ENCODE results near the gene FYTTD1. TPM values are rescaled to one million over a fixed set of nuclear protein-coding genes. Genes with fewer than 3 reads are reported as not detected.

FYTTD1 gene
- total and polyA plus RNA-seq, 8 donors: 8.3 to 37.9 (median 28.0) TPM

GRCh38 chr3:197733042-197733441 is 16.6 kb upstream of the FYTTD1 start:
- TF ChIP-seq, protein P1, sequence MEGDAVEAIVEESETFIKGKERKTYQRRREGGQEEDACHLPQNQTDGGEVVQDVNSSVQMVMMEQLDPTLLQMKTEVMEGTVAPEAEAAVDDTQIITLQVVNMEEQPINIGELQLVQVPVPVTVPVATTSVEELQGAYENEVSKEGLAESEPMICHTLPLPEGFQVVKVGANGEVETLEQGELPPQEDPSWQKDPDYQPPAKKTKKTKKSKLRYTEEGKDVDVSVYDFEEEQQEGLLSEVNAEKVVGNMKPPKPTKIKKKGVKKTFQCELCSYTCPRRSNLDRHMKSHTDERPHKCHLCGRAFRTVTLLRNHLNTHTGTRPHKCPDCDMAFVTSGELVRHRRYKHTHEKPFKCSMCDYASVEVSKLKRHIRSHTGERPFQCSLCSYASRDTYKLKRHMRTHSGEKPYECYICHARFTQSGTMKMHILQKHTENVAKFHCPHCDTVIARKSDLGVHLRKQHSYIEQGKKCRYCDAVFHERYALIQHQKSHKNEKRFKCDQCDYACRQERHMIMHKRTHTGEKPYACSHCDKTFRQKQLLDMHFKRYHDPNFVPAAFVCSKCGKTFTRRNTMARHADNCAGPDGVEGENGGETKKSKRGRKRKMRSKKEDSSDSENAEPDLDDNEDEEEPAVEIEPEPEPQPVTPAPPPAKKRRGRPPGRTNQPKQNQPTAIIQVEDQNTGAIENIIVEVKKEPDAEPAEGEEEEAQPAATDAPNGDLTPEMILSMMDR (IDR thresholded peaks at IDR 0.05): no peak
- no peaks in the 10 kb centered on the region for H3K9me3 ChIP-seq
- H3K27ac ChIP-seq: no peak overlapping the region
- FAIRE-seq (no peak), DNase-seq (no peak), ATAC-seq (no peak)
- H3K36me3 ChIP-seq: no peaks in the 10 kb centered on the region
- peaks cover 0 to 5% (median 0%) of the 10 kb centered on the region in 3 donors for H3K4me1 ChIP-seq
- intact Hi-C loops (cut with DNase I): no loop called here
- H3K27me3 ChIP-seq: no peaks in the 10 kb centered on the region
- 91 to 94% methylated on average over 4 of the region's 4 CpGs for WGBS, 2 donors
- no peak overlapping the region for H3K4me3 ChIP-seq

DNA sequence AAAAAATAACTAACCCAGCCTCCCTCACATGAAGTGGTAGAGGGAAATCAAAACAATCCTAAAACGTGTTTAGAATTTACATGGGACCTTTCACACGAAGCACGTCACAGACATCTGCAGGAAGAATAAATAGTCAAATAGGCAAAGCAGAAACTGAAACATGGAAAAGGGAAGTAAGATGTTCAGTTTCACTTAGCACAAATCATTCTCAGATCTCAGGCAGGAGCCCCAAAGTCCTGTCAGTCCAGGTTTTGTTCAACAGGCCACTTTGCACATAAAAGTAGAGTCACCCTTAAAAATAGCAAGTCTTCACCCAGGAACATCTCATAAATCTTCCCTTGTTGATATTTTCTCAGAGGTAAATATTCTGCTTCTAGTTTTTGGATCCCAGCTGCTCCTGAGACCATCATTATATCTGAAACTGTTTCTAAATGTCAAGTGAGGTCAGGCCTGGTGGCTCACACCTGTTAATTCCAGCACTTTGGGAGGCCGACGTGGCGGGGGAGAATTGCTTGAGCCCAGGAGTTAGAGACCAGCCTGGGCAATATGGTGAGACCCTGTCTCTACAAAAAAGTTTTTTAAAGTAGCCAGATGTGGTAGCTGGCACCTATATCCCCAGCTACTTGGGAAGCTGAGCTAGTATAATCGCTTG is 14.9 kb upstream of the FYTTD1 start:
- Histone ChIP-seq H3K4me1 (peaks cover 0 to 5% (median 0%) of the 10 kb centered on the region in 3 donors), H3K36me3 (no peaks in the 10 kb centered on the region), H3K27me3 (no peaks in the 10 kb centered on the region), H3K4me3 (no peak overlapping the region), H3K27ac (peak overlapping the region in 1 of 4 donors; percentile 27), H3K9me3 (no peaks in the 10 kb centered on the region)
- DNase-seq: no peak
- FAIRE-seq: no peak
- intact Hi-C loops (cut with DNase I): no loop called here
- TF ChIP-seq, protein P1 (IDR thresholded peaks at IDR 0.05): no peak
- ATAC-seq: no peak
- 88 to 92% methylated on average over 7 of the region's 7 CpGs for WGBS, 2 donors

DNA sequence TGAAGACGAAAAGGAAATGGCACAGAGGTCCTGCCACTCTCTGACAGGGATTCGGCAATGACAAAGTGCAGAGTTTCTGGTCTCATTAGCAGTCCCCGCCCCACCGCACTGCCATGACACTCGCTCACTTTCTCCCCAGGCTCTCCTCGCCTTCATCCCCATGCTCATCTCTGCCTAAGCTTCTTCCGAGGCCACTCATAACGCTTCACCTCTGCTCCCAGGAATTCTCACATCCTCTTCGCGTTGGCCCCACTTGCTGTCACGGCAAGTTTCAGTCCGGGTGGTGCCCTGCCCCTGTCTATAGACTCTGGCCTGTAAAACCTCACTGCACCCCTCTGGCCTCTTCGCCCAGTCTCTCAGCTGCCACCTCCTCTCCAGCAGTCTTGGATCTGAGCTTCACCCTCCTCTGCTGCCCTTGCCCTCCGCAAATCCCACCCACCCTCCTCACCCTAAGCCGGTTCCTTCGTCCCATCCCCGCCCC is 13.6 kb upstream of the FYTTD1 start:
- no peak for FAIRE-seq
- 0 to 1% methylated on average over 16 to 17 of the region's 17 CpGs for WGBS, 2 donors
- H3K27ac ChIP-seq: peak overlapping the region in 3 of 4 donors; percentile 59 to 81 (median 80)

DNA sequence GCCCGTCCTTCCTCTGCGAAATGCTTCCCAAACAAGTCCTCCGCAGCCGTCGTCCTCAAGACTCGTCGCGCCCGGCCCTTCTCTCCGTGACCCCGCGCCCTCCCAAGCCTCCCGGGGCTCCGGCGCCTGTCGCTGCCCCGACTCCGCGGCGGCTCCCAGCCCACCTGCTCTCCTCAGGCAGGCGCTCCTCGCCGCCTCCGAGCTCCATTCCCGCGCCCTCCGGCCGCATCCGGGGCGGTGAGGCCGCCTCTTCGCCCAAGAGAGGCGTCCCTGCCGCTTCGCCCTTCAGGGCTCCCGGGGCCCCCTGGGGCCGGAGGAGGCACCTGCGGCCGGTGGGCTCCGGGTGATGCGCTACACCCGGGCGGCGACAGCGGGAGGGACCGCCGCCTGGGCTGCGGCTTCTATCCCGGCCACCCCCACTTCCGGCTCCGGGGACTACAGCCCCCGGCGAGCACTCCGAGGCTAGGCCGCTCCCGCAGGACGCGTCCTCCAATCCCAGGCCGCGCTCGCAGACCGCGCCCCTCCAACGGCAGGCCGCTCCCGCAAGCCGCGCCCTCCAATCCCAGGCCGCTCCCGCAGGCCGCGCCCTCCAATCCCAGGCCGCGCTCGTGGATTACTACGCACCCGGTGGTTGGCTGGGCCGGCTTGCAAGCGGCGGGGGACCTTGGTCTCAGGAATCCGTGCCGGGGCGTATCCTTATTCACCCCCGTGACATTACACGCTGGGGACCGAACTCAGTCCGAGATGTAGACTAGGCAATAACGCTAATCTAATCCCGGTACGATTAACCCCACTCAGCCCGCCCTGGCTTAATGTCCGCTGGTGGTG is 13.0 kb upstream of the FYTTD1 start, which contains the start of gene RUBCN:
Gene RUBCN (minus strand): TSS at position 414 of the 828 bp plus-strand sequence. CDS start 185 bp downstream, at position 229.
- ATAC-seq: peak; percentile 97 to 99 (median 98)
- H3K27ac ChIP-seq: peak within 1 kb of the TSS; percentile 47 to 81 (median 70)

More for the DNA sequence above, 13.6 kb upstream of the FYTTD1 start:
- no peaks in the 10 kb centered on the region for H3K9me3 ChIP-seq
- peak overlapping the region; percentile 74 to 95 (median 89) for H3K4me3 ChIP-seq
- peak; percentile 7 to 16 (median 12) for ATAC-seq
- peaks cover 0 to 5% (median 0%) of the 10 kb centered on the region in 3 donors for H3K4me1 ChIP-seq
- TF ChIP-seq, protein P1 (IDR thresholded peaks at IDR 0.05): no peak
- H3K36me3 ChIP-seq: no peaks in the 10 kb centered on the region
- DNase-seq: peak in 1 of 6 donors; percentile 19
- no peaks in the 10 kb centered on the region for H3K27me3 ChIP-seq
- intact Hi-C loops (cut with DNase I): no loop called here

More for the DNA sequence above, 13.0 kb upstream of the FYTTD1 start, which contains the start of gene RUBCN:
- 0 to 1% methylated on average over 81 to 92 of the region's 92 CpGs for WGBS, 2 donors
- Histone ChIP-seq H3K4me3 (peak within 1 kb of the TSS; percentile 74 to 95 (median 89)), H3K9me3 (no peaks in the 10 kb centered on the region), H3K4me1 (peaks cover 0 to 5% (median 0%) of the 10 kb centered on the region in 3 donors), H3K27me3 (no peaks in the 10 kb centered on the region), H3K36me3 (no peaks in the 10 kb centered on the region)
- intact Hi-C loops (cut with DNase I): no loop called here
- FAIRE-seq (no peak), DNase-seq (peak; percentile 94 to 98 (median 95))
- TF ChIP-seq, protein P1 (IDR thresholded peaks at IDR 0.05): no peak

Data from pancreas (tissue), 10 donors.